ENCODE data around the gene ADCY10. TPM values are rescaled to one million over a fixed set of nuclear protein-coding genes. Genes with fewer than 3 reads are reported as not detected.
"Not testable (repeated sequence)": the region's sequence is repeated elsewhere in the genome, so short reads cannot be mapped to it uniquely, and the experiment has no call there.

Gene ADCY10
- total RNA-seq, 1 donor from 2014 or later = 0.07 TPM

GRCh38 chr1:167887187-167887586 lies 26.7 kb downstream of the ADCY10 start:
- intact Hi-C loops (cut with micrococcal nuclease) = not testable (repeated sequence)

- intact Hi-C loops (cut with micrococcal nuclease) = no loop called here
These were observed 31.6 kb downstream of the ADCY10 start for GRCh38 chr1:167882376-167882775.

- intact Hi-C loops (cut with micrococcal nuclease) = no loop called here
These were observed 32.1 kb downstream of the ADCY10 start for GRCh38 chr1:167881786-167882185.

GRCh38 chr1:167881069-167881468 lies 32.9 kb downstream of the ADCY10 start:
- intact Hi-C loops (cut with micrococcal nuclease) = no loop called here

GRCh38 chr1:167880580-167881021 lies 33.3 kb downstream of the ADCY10 start:
- intact Hi-C loops (cut with micrococcal nuclease) = no loop called here

- intact Hi-C loops (cut with micrococcal nuclease) = no loop called here
These were observed 34.4 kb downstream of the ADCY10 start for GRCh38 chr1:167879508-167879907.

- intact Hi-C loops (cut with micrococcal nuclease) = no loop called here
These were observed 35.4 kb downstream of the ADCY10 start for GRCh38 chr1:167878372-167879160.

GRCh38 chr1:167876597-167877175 lies 37.2 kb downstream of the ADCY10 start:
- intact Hi-C loops (cut with micrococcal nuclease) = no loop called here

- intact Hi-C loops (cut with micrococcal nuclease) = no loop called here
These were observed 42.6 kb downstream of the ADCY10 start for GRCh38 chr1:167871331-167871730.

GRCh38 chr1:167869157-167870001 lies 44.6 kb downstream of the ADCY10 start:
- intact Hi-C loops (cut with micrococcal nuclease) = not testable (repeated sequence)

- intact Hi-C loops (cut with micrococcal nuclease) = not testable (repeated sequence)
These were observed 47.1 kb downstream of the ADCY10 start for GRCh38 chr1:167866739-167867414.

- intact Hi-C loops (cut with micrococcal nuclease) = not testable (repeated sequence)
These were observed 47.6 kb downstream of the ADCY10 start for GRCh38 chr1:167866326-167866725.

GRCh38 chr1:167865804-167866308 lies 48.1 kb downstream of the ADCY10 start:
- intact Hi-C loops (cut with micrococcal nuclease) = not testable (repeated sequence)

GRCh38 chr1:167865193-167865592 lies 48.7 kb downstream of the ADCY10 start:
- intact Hi-C loops (cut with micrococcal nuclease) = not testable (repeated sequence)

GRCh38 chr1:167864392-167865032 lies 49.4 kb downstream of the ADCY10 start:
- intact Hi-C loops (cut with micrococcal nuclease) = no loop called here

GRCh38 chr1:167863921-167864279 lies 50.0 kb downstream of the ADCY10 start:
- intact Hi-C loops (cut with micrococcal nuclease) = loop anchor here (2.0 kb wide), 1 partner anchor 21 kb away; no protein-coding TSS in a partner anchor

- intact Hi-C loops (cut with micrococcal nuclease) = loop anchor here (2.0 kb wide), 1 partner anchor 21 kb away; no protein-coding TSS in a partner anchor
These were observed 50.6 kb downstream of the ADCY10 start for GRCh38 chr1:167863191-167863920.

- intact Hi-C loops (cut with micrococcal nuclease) = loop anchor here (2.0 kb wide), 1 partner anchor 20 kb away; no protein-coding TSS in a partner anchor
These were observed 51.4 kb downstream of the ADCY10 start for GRCh38 chr1:167862432-167863076.
